Articular chondrocyte of knee joint (primary cell): Measurements from ENCODE around the gene F2RL2. TPM values are rescaled to one million over a fixed set of nuclear protein-coding genes. Genes with fewer than 3 reads are reported as not detected.

ENCODE experiments used
- total RNA-seq: library from RNA; depleted of rRNA; stranded (reverse); fragments of >200 nt; gene quantifications from 2 replicates; pipeline ENCODE4 v1.2.3, GENCODE V29; 2012

F2RL2 gene, protein sequence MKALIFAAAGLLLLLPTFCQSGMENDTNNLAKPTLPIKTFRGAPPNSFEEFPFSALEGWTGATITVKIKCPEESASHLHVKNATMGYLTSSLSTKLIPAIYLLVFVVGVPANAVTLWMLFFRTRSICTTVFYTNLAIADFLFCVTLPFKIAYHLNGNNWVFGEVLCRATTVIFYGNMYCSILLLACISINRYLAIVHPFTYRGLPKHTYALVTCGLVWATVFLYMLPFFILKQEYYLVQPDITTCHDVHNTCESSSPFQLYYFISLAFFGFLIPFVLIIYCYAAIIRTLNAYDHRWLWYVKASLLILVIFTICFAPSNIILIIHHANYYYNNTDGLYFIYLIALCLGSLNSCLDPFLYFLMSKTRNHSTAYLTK
- under 0.01 TPM in 1 of 2 replicates, not detected in the other for total RNA-seq

DNA sequence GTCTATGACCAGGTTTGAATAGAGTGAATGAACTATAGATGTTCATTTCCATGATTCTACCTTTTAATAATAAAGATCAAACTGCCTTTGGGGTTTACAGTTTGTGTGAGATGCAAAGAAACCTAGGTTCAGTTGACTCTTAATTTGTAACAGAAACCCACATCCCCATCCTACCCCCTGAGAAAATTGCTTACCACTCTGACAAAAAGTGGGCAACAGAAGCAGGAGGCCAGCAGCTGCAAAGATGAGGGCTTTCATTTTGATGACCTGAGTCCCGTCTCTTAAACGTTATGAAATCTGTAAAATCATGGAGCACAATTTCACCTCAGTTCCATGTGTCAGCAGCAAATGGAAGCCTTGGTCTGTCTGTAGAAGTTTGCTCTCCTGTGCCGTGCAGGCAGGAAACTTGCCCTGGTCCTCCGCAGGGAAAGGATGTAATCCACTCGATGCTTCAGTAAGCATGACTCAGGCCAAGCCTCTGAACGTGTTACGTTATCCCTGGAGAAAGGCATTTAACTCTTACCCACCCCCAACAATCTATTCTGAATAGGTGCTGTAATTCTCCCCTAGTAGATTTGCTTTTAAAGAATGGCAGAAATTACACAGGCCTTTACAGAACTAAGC, at the start of gene F2RL2:
Gene F2RL2, minus strand, starts transcription at position 431 of the 624 bp plus-strand sequence. Its CDS starts 173 bp downstream, at position 258.

Other genes with a start within 250 kb of the F2RL2 start
- gene IQGAP2, start 220.1 kb downstream of the F2RL2 start, total RNA-seq, result not detected in 2 replicates
- gene F2R, start 92.7 kb upstream of the F2RL2 start, total RNA-seq, result 0.39 and 1.1 TPM in 2 replicates
- gene F2RL1, start 195.6 kb upstream of the F2RL2 start, total RNA-seq, result not detected in 2 replicates
- not detected in 2 replicates for gene S100Z, start 226.6 kb upstream of the F2RL2 start, total RNA-seq